GM21737 (cell line): ENCODE results near the gene TMEM143.
"Not testable (repeated sequence)": the region's sequence is repeated elsewhere in the genome, so short reads cannot be mapped to it uniquely, and the experiment has no call there.

Source experiments
- ATAC-seq: cut with Tn5 transposase; IDR thresholded peaks from one replicate; pipeline ENCODE4 v1.9.1; 2021; ENCODE audit warnings: mild to moderate bottlenecking, moderate library complexity; ENCODE audit not compliant: unreplicated experiment

TMEM143 gene

GRCh38 chr19:48297975-48298374 is 65.8 kb downstream of the TMEM143 start:
- no peak for ATAC-seq

GRCh38 chr19:48296963-48297734 is 66.6 kb downstream of the TMEM143 start:
- ATAC-seq = no peak

- ATAC-seq = no peak
Measured at GRCh38 chr19:48295458-48295857, 68.3 kb downstream of the TMEM143 start.

DNA sequence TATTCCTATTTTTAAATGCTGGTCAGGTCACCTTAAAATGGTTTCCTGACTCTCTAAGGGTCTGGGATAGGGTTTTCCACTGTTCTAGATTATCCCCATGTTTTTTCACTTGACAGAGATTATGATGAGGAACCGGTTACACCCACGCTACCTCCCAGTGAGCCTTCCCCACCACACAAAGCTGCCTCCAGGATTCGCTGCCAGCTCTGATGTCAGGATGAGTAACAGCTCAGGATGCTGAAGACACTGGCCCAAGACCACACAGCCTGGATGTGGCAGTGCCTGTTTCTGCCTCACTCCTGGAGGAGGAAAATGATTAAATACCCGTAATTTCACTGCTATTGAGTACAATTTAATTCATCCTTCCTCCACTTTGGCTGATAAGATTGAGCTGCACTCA is 70.9 kb downstream of the TMEM143 start:
- no peak for ATAC-seq

DNA sequence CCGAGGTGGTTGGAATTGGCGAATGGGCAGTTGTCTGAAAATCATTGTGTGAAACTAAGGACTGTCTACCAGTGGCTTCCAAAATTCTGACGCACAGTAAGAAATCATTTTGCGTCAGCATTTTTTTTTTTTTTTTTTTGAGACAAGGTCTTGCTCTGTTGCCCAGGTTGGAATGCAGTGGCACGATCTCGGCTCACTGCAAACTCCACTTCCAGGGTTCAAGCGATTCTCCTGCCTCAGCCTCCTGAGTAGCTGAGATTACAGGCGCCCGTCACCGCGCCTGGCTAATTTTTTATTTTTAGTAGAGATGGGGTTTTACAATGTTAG is 72.3 kb downstream of the TMEM143 start:
- not testable (repeated sequence) for ATAC-seq

DNA sequence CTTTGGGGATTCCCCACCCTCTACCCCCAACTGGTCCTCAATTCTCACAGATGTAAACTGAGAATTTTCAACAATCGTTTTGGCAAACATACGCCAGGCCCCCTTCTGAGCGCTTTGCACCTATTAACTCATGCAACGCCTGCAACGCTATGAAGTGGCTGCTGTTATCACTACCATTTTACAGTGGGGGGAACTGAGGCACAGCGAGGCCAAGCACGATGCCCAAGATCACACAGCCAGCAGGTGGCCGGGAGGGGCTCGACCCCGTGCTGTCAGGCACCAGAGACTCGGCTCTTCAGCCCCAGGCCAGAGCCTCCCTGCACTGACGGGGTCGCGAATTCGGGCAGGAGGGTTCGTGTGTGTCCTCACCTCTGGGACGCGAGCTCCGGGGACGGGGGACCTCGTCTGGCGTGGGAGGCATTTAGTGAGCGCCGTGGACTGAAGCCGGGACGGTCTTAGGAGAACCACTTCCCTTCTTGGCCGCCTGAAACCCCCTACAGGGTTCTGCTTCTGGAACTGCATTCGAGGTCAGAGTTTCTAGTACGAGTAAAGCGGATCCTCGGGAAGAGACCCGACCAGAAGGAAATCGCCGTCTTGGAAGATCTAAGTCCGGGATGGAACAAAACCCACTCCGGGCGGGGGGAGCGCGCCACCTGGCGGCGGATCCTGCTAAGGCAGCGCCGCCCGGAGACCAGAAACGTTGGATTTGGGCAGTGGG is 72.8 kb downstream of the TMEM143 start:
- no peak for ATAC-seq

DNA sequence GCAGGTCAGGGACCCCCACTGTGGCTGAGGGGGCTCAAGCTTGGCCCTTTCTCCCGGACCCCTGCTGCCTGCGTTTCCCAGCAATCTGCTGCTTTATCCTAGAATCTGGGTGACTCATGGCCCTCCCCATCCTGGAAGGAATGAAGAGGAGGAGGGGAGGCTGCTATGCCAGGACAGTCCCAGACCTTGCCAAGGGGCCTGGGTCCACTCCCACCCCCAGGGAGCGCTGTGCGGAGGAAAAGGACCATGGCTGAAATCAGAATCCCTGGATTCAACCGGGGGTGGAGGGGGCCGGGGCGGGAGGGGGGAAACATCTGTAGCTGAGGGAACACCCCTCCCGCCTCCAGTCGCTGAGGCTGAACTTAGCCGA is 73.4 kb downstream of the TMEM143 start:
- no peak for ATAC-seq

DNA sequence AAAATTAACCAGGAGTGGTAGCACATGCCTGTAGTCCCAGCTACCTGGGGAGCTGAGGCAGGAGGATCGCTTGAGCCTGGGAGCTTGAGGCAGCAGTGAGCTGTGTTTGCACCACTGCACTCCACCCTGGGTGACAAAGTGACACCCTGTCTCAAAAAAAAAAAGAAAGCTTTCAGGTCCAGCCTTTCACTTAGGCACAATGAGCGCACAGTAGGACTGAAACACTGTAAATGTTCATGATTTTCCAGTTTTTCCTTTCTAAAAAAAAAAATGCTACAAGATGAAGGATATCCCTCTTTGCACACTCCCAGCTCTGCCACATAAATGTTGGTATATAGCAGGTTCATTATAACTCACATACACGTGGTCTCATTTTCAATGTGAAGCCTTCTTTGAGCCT is 76.0 kb downstream of the TMEM143 start:
- ATAC-seq = no peak

GRCh38 chr19:48284896-48285295 is 78.8 kb downstream of the TMEM143 start:
- no peak for ATAC-seq

DNA sequence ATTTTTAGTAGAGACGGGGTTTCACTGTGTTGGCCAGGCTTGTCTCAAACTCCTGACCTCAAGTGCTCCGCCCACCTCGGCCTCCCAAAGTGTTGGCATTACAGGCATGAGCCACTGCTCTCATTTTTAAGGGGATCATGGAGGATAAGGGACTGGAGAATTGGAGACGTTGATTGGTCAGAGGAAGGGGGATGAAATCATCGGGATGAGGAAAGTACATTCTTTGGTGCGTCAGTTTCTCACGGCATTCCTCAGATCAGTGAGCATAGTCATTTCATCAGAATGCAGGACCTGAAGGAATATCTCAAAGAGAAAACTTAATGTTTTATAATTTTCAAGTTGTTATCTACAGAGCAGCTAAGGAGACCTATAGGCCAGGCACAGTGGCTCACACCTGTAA is 79.8 kb downstream of the TMEM143 start:
- ATAC-seq = no peak
